Motor neuron (in vitro differentiated cells): ENCODE results near the gene SPCS2. TPM values are rescaled to one million over a fixed set of nuclear protein-coding genes. Genes with fewer than 3 reads are reported as not detected.

Experiments
- ATAC-seq, 8 experiments: fragments of 200-7000 bp; cut with Tn5 transposase; replicated peaks in 6 of 8; 2 replicates each; pipeline ENCODE4 v1.8.0; 2021; ENCODE audit warnings: mild to moderate bottlenecking in 8 of 8, moderate library complexity in 8 of 8
- H3K27ac ChIP-seq, 2 donors: fragments of 250-450 bp; sonication (Bioruptor Pico); 2 replicates each; pipeline ENCODE4 v1.9.0; 2021; ENCODE audit warnings: antibody characterized with exemption in 2 of 2, mild to moderate bottlenecking in 2 of 2, moderate library complexity in 1 of 2
- H3K4me1 ChIP-seq, 2 donors: fragments of 250-450 bp; sonication (Bioruptor Pico); replicated peaks in 1 of 2; 2 replicates each; pipeline ENCODE4 v1.6.1; 2021; ENCODE audit warnings: antibody characterized with exemption in 2 of 2, mild to moderate bottlenecking in 2 of 2, moderate library complexity in 1 of 2
- H3K4me3 ChIP-seq, 5 donors: fragments of 250-450 bp; sonication (Bioruptor Pico); 2 replicates each; pipeline ENCODE4 v1.9.0; 2021; ENCODE audit warnings: antibody characterized with exemption in 5 of 5, mild to moderate bottlenecking in 5 of 5, moderate library complexity in 4 of 5
- WGBS, 10 experiments: fragments of 450-650 bp; shearing (Covaris generic); methylation state at CpG; one replicate each; pipeline ENCODE4 v1.0.0; 2022; 5-methylcytosine and 5-hydroxymethylcytosine counted together
- in situ Hi-C, 9 experiments: fragments of 400-800 bp; cut with MboI; loops; one replicate each; pipeline ENCODE4 v1.15.0; 2021; ENCODE audit warnings: low sequenced_read_pairs in 9 of 9, low pct_unique_long_range_greater_than_20kb in 2 of 9; ENCODE audit not compliant: unreplicated experiment in 9 of 9
- total RNA-seq, 8 experiments: library from RNA; unstranded; fragments of 300-600 nt; gene quantifications; 2 replicates each; pipeline versions ENCODE4 v1.2.3 to v1.2.4, GENCODE V29; 2022

SPCS2 gene
- total RNA-seq: 10 to 100 TPM; 30.3 to 80.1 (median 44.5) TPM

DNA sequence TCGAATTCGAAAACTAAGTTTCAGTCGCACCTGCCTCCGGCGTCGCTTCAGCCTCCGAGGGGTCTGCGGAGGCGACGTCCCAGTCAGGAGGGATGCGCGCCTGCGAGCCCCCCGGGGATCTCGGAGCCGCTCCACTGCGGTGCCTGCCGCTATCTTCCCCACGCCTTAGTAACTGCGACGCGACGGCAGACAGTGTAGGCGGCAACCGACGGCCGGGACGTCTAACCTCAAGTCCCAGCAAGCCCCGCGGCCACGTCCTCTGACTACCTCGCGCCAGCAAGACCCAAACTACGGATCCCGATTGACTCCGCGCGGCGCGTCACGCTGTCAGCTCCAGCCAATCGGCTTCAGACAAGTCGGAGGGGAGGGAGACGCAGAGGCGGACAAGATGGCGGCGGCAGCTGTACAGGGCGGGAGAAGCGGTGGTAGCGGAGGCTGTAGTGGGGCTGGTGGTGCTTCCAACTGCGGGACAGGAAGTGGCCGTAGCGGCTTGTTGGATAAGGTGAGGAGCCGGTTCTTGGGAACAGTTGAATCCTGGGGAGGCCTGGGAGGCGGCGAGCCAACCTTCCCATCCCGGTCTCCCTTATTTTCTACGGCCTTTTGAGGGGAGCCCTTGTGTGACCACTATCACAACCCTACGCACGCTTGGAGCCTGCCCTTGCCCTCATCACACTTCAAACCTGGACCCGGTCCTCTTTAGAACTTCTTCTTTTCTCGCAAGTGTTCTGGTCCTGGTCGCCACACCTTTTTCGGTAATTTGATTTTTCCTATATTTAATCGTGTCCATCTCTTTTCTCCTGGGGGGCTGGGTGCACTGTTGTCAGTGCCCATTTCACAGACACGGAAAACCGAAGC, at the start of gene SPCS2, which contains the start of gene XRRA1:
Gene SPCS2, plus strand, starts transcription at position 369 of the 855 bp plus-strand sequence. Its CDS starts 20 bp downstream, at position 389.
Gene XRRA1, minus strand, starts transcription at position 194 of the 855 bp plus-strand sequence. CDS start 8,213 bp downstream, outside the sequence.
- ATAC-seq: peak; percentile 98 to 99 (median 98)
- Histone ChIP-seq H3K4me3 (peak within 1 kb of the TSS; percentile 80 to 91 (median 82)), H3K27ac (peak within 1 kb of the TSS; percentile 82 to 91), H3K4me1 (peaks cover 8 to 11% of the 10 kb centered on the region in 2 donors)
- in situ Hi-C loops: loop anchor here in 2 of 9 experiments (25.0 kb wide), 1 partner anchor 288 kb away; the partner anchor contains the start of gene TPBGL (in 2 of the 2)
- 0 to 13% (median 0%) methylated on average over 2 to 20 of the region's 67 CpGs; no CpG with 5 or more reads in 1 of the 10 experiments for WGBS, 10 experiments

DNA sequence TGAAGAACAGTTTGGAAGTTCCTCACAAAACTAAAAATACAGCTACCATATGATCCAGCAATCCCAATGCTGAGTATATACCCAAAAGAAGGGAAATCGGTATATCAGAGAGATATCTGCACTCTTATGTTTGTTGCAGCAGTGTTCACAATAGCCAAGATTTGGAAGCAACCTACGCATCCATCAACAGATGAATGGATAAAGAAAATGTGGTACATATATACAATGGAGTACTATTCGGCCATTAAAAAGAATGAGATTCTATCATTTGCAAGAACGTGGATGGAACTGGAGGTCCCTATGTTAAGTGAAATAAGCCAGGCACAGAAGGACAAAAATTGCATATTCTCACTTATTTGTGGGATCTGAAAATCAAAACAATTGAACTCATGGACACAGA, 46.7 kb upstream of the SPCS2 start:
- H3K27ac ChIP-seq: no peak overlapping the region
- WGBS, 10 experiments: 89 to 100% (median 97%) methylated on average over 2 to 4 of the region's 4 CpGs
- no peaks in the 10 kb centered on the region for H3K4me1 ChIP-seq
- in situ Hi-C loops: no loop called here
- ATAC-seq: no peak
- H3K4me3 ChIP-seq: no peak overlapping the region

DNA sequence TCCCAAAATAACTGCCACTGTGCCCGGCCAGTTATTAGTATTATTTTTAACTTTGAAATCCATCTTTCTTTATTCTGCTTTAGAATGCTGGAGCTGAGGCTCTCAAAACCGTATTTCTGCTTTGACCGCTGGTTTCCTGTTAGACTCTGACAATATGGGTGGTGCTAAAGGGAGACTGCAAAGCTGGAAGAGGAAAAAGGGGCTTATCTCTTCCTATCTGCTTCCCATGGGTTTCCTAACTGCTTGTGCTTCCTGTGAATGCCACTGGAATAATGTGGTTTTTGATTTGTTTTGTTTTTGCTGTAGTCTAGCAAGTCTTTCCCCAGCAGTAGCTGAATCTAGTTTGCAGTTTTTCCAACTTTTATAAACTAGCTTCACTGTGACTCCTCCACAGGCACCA, 43.7 kb upstream of the SPCS2 start:
- no peak overlapping the region for H3K4me3 ChIP-seq
- no peaks in the 10 kb centered on the region for H3K4me1 ChIP-seq
- in situ Hi-C loops: no loop called here
- 50 to 100% (median 84%) methylated on average over 2 to 3 of the region's 3 CpGs; no CpG with 5 or more reads in 5 of the 10 experiments for WGBS, 10 experiments
- ATAC-seq: no peak
- H3K27ac ChIP-seq: no peak overlapping the region

DNA sequence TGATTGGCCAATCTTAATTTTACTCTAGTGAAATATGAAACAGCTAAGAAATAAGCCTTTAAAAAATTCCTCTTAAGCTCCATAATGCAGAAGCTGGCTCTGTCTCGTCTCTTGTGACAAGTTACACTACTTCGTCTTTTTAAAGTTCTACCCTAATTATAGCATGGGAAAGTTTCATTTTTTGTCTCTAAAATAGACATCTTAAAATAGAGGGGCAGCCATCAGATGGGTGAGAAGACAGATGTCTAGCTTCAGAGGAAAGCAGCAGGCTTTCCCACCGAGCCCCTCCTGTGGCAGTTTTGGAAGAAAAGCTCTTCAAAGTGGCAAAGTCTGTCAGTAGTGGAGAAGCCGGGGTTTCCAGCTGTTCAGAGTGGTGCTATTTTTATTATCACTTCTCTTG, 39.7 kb upstream of the SPCS2 start:
- no peak for ATAC-seq
- Histone ChIP-seq H3K27ac (no peak overlapping the region), H3K4me3 (no peak overlapping the region), H3K4me1 (no peaks in the 10 kb centered on the region)
- in situ Hi-C loops: no loop called here
- WGBS, 10 experiments: 33 to 100% (median 85%) methylated on average over 1 to 4 of the region's 4 CpGs; no CpG with 5 or more reads in 3 of the 10 experiments

DNA sequence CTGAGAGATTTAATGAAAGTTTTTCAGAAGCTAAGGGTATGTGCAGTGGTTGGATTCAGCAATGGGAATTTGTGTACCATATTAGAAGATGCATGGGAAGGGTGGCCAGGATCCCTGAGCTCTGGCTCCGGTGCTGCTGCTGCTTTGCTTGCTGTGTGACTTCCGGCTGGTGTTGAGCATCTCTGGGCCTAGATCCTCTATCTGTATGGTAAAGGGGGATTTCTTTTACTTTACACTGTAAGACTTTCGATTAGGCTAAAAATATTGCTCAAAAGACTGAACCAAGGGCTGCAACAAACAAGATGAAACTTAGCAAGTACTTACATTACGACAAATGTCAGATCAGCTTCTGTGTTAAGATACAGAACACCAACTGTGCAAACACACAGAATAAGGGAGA, 39.3 kb upstream of the SPCS2 start:
- in situ Hi-C loops: no loop called here
- no peak overlapping the region for H3K27ac ChIP-seq
- no peaks in the 10 kb centered on the region for H3K4me1 ChIP-seq
- no peak overlapping the region for H3K4me3 ChIP-seq
- WGBS, 10 experiments: 75 to 100% (median 97%) methylated on average over 1 to 4 of the region's 4 CpGs; no CpG with 5 or more reads in 2 of the 10 experiments
- ATAC-seq: no peak

DNA sequence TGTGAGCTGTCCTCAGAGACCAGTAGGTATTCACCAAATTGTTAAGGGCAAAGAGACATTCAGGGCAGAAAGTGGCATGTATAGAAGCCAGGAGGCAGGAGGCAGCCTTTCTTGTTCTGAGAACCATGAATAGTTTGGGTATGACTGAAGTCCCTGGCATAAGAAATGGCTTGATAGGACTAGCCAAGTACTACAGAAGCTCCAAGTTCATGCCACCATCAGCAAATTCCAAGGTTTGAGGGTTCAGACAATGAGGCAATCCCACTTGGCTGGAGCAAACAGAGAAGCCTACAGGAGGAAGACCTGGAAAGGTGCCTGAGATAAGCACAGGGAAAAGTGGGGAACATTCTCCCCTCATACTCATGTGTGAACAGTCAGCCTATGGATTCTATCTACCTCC, 25.9 kb upstream of the SPCS2 start:
- no peak overlapping the region for H3K27ac ChIP-seq
- in situ Hi-C loops: no loop called here
- no peaks in the 10 kb centered on the region for H3K4me1 ChIP-seq
- no peak for ATAC-seq
- no peak overlapping the region for H3K4me3 ChIP-seq

- no peak overlapping the region for H3K27ac ChIP-seq
- WGBS, 10 experiments: 73 to 100% (median 93%) methylated on average over 1 to 4 of the region's 4 CpGs
- no peak overlapping the region for H3K4me3 ChIP-seq
- ATAC-seq: no peak
- H3K4me1 ChIP-seq: no peaks in the 10 kb centered on the region
- in situ Hi-C loops: loop anchor here in 2 of 9 experiments (25.0 kb wide), 1 partner anchor 312 kb away; the partner anchor contains the start of gene TPBGL (in 2 of the 2)
Observed at GRCh38 chr11:74925281-74925680, 23.8 kb upstream of the SPCS2 start.

DNA sequence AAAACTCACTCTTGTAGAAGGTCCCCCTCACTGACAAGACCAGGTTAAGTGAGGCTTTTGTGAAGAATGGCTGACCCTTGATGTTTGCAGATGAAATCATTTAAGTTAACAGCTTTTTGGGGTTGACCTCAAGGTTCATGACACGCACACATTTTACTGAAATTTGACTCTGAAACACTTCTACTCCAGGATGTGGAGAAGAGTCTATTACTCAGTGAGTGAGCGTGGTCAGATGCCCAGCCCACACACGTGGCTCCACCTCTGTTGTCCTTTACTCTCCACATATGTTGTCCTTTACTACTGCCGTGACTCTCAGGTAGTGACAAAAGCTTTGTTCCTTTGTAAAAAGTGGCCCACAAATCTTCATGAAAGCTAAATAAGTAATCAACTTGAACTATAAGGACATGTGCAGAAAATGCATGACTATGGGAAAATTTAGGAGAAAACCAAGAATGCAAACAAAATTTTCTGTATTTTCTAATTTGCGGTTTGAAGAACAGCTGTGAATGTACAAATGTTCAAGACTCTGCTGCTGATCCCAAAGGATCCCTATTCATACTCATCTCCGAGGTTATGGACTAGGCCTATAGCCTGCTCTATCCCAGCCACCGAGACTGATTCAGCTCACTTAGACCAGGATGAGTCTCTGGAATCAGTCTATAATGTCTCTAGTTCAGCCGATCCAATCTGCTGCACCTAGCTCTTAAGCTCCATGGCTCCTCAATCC, 22.6 kb upstream of the SPCS2 start:
- in situ Hi-C loops: loop anchor here in 2 of 9 experiments (25.0 kb wide), 1 partner anchor 311 kb away; the partner anchor contains the start of gene TPBGL (in 2 of the 2)
- ATAC-seq: peak in 2 of 8 experiments; percentile 52 to 63
- WGBS, 10 experiments: 38 to 100% (median 82%) methylated on average over 1 to 8 of the region's 8 CpGs
- no peaks in the 10 kb centered on the region for H3K4me1 ChIP-seq
- no peak overlapping the region for H3K27ac ChIP-seq
- no peak overlapping the region for H3K4me3 ChIP-seq

DNA sequence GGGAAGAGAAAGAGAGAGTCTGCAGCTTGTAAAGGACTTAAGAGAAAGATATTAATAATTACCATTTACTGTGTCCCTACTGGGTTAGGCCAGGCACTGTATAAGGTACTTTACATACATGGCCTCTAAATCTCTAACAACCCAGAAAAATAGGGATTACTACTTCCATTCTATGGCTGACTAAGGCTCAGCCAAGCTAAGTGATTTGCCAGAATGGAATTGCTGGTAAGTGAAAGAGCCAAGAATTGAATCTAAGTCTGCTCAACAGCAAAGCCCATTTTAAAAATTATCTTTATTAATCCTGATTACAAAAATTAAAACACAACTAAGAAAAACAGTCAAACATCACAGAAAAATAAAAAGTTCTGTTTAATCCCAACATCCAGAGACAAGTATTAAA, 21.6 kb upstream of the SPCS2 start:
- no peaks in the 10 kb centered on the region for H3K4me1 ChIP-seq
- H3K4me3 ChIP-seq: no peak overlapping the region
- no peak for ATAC-seq
- no peak overlapping the region for H3K27ac ChIP-seq
- in situ Hi-C loops: loop anchor here in 2 of 9 experiments (25.0 kb wide), 1 partner anchor 310 kb away; the partner anchor contains the start of gene TPBGL (in 2 of the 2)

GRCh38 chr11:74929431-74930363, 19.4 kb upstream of the SPCS2 start:
- ATAC-seq: peak; percentile 75 to 100 (median 88)
- H3K4me3 ChIP-seq: no peak overlapping the region
- in situ Hi-C loops: loop anchor here in 3 of 9 experiments (10.0 to 25.0 kb wide), 2 partner anchors 308 to 325 kb away; partner anchors contain the start of gene TPBGL (in 2 of the 3)
- WGBS, 10 experiments: 42 to 74% (median 57%) methylated on average over 3 to 8 of the region's 8 CpGs; no CpG with 5 or more reads in 1 of the 10 experiments
- no peaks in the 10 kb centered on the region for H3K4me1 ChIP-seq
- H3K27ac ChIP-seq: no peak overlapping the region

GRCh38 chr11:74932169-74932568, 16.9 kb upstream of the SPCS2 start:
- ATAC-seq: peak in 2 of 8 experiments; percentile 92 to 94
- Histone ChIP-seq H3K4me3 (no peak overlapping the region), H3K27ac (no peak overlapping the region), H3K4me1 (no peaks in the 10 kb centered on the region)
- in situ Hi-C loops: loop anchor here in 3 of 9 experiments (10.0 to 25.0 kb wide), 2 partner anchors 305 to 323 kb away; partner anchors contain the start of gene TPBGL (in 2 of the 3)
- WGBS, 10 experiments: 18 to 100% (median 85%) methylated on average over 1 to 5 of the region's 5 CpGs; no CpG with 5 or more reads in 2 of the 10 experiments

GRCh38 chr11:74932797-74933196, 16.3 kb upstream of the SPCS2 start:
- 39 to 100% (median 94%) methylated on average over 1 to 2 of the region's 2 CpGs; no CpG with 5 or more reads in 3 of the 10 experiments for WGBS, 10 experiments
- Histone ChIP-seq H3K4me1 (no peaks in the 10 kb centered on the region), H3K27ac (no peak overlapping the region), H3K4me3 (no peak overlapping the region)
- in situ Hi-C loops: loop anchor here in 3 of 9 experiments (10.0 to 25.0 kb wide), 2 partner anchors 305 to 322 kb away; partner anchors contain the start of gene TPBGL (in 2 of the 3)
- ATAC-seq: no peak
